Subcutaneous abdominal adipose tissue (tissue), 5 donors: ENCODE data around the gene CAVIN2.
A peak's percentile ranks its signal among the peaks of the same experiment; 100 is the strongest.
"Not testable (repeated sequence)": the region's sequence is repeated elsewhere in the genome, so short reads cannot be mapped to it uniquely, and the experiment has no call there.

Experiments
- H3K27ac ChIP-seq: one replicate; pipeline ENCODE4 v1.7.0; 2013; ENCODE audit warnings: low read depth, mild to moderate bottlenecking, inconsistent platforms, low read length, moderate library complexity
- H3K27me3 ChIP-seq, 5 donors: one replicate each; pipeline ENCODE4 v1.7.0; 2013; ENCODE audit warnings: low read length in 5 of 5, inconsistent platforms in 1 of 5; ENCODE audit not compliant: control insufficient read depth in 5 of 5, insufficient read depth in 4 of 5
- H3K36me3 ChIP-seq, 5 donors: one replicate each; pipeline ENCODE4 v1.7.0; 2013; ENCODE audit warnings: low read length in 5 of 5; ENCODE audit not compliant: control insufficient read depth in 5 of 5, insufficient read depth in 5 of 5
- H3K4me1 ChIP-seq, 5 donors: one replicate each; pipeline ENCODE4 v1.7.0; 2013; ENCODE audit warnings: low read length in 5 of 5, mild to moderate bottlenecking in 3 of 5, moderate library complexity in 1 of 5; ENCODE audit not compliant: control insufficient read depth in 5 of 5, insufficient read depth in 5 of 5
- H3K4me3 ChIP-seq, 5 donors: one replicate each; pipeline ENCODE4 v1.7.0; 2013; ENCODE audit warnings: low read length in 5 of 5, low read depth in 1 of 5
- H3K9ac ChIP-seq, 5 donors: one replicate each; pipeline ENCODE4 v1.7.0; 2013; ENCODE audit warnings: low read length in 5 of 5, mild to moderate bottlenecking in 4 of 5, moderate library complexity in 3 of 5
- H3K9me3 ChIP-seq, 5 donors: one replicate each; pipeline ENCODE4 v1.7.0; 2013; ENCODE audit warnings: low read length in 5 of 5; ENCODE audit not compliant: control insufficient read depth in 5 of 5
- donor health status: healthy.
- donor health status: healthy.
- donor health status: healthy.
- donor health status: healthy.
- donor health status: healthy.

The CAVIN2 gene

DNA sequence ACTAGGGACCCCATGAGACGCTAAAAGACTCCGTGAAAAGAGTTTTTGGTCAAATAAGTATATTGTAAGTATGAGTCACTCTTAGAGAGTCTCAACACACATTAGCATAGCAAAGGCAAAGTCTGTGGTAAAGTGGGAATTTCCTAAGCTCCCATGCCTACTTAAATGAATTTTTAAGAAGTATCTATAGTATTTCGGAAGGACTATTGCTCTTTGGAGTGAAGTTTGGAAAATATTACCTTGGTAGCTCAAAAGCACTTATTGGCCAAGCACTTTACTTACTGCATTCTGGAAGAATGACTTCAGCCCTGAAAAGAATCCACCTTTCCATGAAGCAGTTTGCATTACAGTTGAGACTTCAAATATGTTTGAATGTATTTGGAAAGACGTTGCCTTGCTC, 57.1 kb downstream of the CAVIN2 start:
- peak overlapping the region; percentile 64 for H3K27ac ChIP-seq
- peaks cover 0 to 39% (median 19%) of the 10 kb centered on the region in 5 donors for H3K4me1 ChIP-seq
- no peak overlapping the region for H3K9ac ChIP-seq
- H3K9me3 ChIP-seq = no peaks in the 10 kb centered on the region
- H3K27me3 ChIP-seq = no peaks in the 10 kb centered on the region
- no peaks in the 10 kb centered on the region for H3K36me3 ChIP-seq
- no peak overlapping the region for H3K4me3 ChIP-seq

DNA sequence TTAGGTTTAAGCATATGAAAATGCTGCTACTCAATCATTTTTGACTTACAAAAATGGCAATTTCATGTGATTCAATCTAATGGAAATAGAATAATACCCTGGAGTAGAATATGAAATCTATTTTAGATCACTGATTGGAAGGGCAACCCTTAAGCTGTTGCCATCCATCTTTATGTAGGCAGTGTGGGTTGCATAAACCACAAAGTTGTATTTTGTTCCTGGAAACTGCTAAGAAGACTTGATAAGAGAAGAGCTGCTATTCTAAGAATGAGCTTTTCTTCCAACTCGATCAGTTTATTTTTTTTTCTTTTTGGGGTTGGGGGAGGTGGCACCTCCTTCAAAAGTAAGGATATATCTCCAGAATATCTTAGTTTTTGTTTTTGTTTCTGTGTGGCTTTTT, 60.2 kb downstream of the CAVIN2 start:
- no peaks in the 10 kb centered on the region for H3K9me3 ChIP-seq
- no peaks in the 10 kb centered on the region for H3K36me3 ChIP-seq
- H3K27me3 ChIP-seq = no peaks in the 10 kb centered on the region
- no peak overlapping the region for H3K27ac ChIP-seq
- H3K4me1 ChIP-seq = peaks cover 0 to 34% (median 18%) of the 10 kb centered on the region in 5 donors
- H3K4me3 ChIP-seq = no peak overlapping the region
- no peak overlapping the region for H3K9ac ChIP-seq

DNA sequence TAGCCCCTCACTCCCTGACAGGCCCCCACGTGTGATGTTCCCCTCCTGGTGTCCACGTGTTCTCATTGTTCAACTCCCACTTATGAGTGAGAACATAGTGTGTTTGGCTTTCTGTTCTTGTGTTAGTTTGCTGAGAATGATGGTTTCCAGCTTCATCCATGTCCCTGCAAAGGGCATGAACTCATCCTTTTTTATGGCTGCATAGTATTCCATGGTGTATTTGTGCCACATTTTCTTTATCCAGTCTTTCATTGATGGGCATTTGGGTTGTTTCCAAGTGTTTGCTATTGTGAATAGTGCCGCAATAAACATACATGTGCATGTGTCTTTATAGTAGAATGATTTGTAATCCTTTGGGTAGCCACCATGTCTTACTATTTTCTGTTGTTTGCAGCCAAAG, 61.2 kb downstream of the CAVIN2 start:
- H3K4me3 ChIP-seq, H3K36me3 ChIP-seq, H3K9ac ChIP-seq, H3K27me3 ChIP-seq, H3K27ac ChIP-seq, H3K9me3 ChIP-seq: not testable (repeated sequence)
- H3K4me1 ChIP-seq = peaks cover 0 to 23% (median 13%) of the 10 kb centered on the region in 5 donors
